Left kidney (tissue), 2 donors: ENCODE measurements around the gene STK39. TPM values are rescaled to one million over a fixed set of nuclear protein-coding genes. Genes with fewer than 3 reads are reported as not detected.
"Not testable (repeated sequence)": the region's sequence is repeated elsewhere in the genome, so short reads cannot be mapped to it uniquely, and the experiment has no call there.

Source experiments
- DNase-seq: peaks from one replicate; pipeline ENCODE4 v3.0.0-alpha.2; 2013
- polyA plus RNA-seq: library from polyadenylated mRNA; unstranded; fragments of 120-200 nt; gene quantifications from one replicate; pipeline ENCODE4 v1.2.1, GENCODE V29; 2013; ENCODE audit not compliant: insufficient read length

The STK39 gene
- polyA plus RNA-seq, 1 donor = 37.7 TPM

- no peak for DNase-seq
Measured at GRCh38 chr2:168050377-168050776, 197.0 kb downstream of the STK39 start.

GRCh38 chr2:168049609-168050008, 197.8 kb downstream of the STK39 start:
- DNase-seq = no peak

- peak; percentile 32 for DNase-seq
Measured at GRCh38 chr2:168047091-168047690, 200.2 kb downstream of the STK39 start.

GRCh38 chr2:168044579-168044978, 202.8 kb downstream of the STK39 start:
- DNase-seq = no peak

GRCh38 chr2:168044176-168044575, 203.2 kb downstream of the STK39 start:
- DNase-seq = no peak

GRCh38 chr2:168042127-168042824, 205.1 kb downstream of the STK39 start:
- DNase-seq = not testable (repeated sequence)

- no peak for DNase-seq
Measured at GRCh38 chr2:168039881-168040280, 207.5 kb downstream of the STK39 start.

GRCh38 chr2:168037778-168038177, 209.6 kb downstream of the STK39 start:
- no peak for DNase-seq

GRCh38 chr2:168035458-168035857, 211.9 kb downstream of the STK39 start:
- no peak for DNase-seq

- DNase-seq = no peak
Measured at GRCh38 chr2:168034616-168035015, 212.8 kb downstream of the STK39 start.

GRCh38 chr2:168033966-168034365, 213.4 kb downstream of the STK39 start:
- DNase-seq = no peak

GRCh38 chr2:168032091-168032490, 215.3 kb downstream of the STK39 start:
- no peak for DNase-seq

GRCh38 chr2:168030862-168031624, 216.4 kb downstream of the STK39 start:
- DNase-seq = no peak

GRCh38 chr2:168029071-168029470, 218.3 kb downstream of the STK39 start:
- DNase-seq = no peak

- no peak for DNase-seq
Measured at GRCh38 chr2:168028362-168028761, 219.0 kb downstream of the STK39 start.

- DNase-seq = no peak
Measured at GRCh38 chr2:168025487-168026202, 221.8 kb downstream of the STK39 start.

- DNase-seq = no peak
Measured at GRCh38 chr2:168024459-168024858, 222.9 kb downstream of the STK39 start.

GRCh38 chr2:168021800-168022587, 225.4 kb downstream of the STK39 start:
- DNase-seq = no peak

GRCh38 chr2:168015274-168015953, 232.0 kb downstream of the STK39 start:
- DNase-seq = no peak

GRCh38 chr2:168009900-168010299, 237.5 kb downstream of the STK39 start:
- no peak for DNase-seq

GRCh38 chr2:168008646-168009195, 238.7 kb downstream of the STK39 start:
- no peak for DNase-seq
